ENCODE results near the gene OR5L1.

Gene OR5L1

DNA sequence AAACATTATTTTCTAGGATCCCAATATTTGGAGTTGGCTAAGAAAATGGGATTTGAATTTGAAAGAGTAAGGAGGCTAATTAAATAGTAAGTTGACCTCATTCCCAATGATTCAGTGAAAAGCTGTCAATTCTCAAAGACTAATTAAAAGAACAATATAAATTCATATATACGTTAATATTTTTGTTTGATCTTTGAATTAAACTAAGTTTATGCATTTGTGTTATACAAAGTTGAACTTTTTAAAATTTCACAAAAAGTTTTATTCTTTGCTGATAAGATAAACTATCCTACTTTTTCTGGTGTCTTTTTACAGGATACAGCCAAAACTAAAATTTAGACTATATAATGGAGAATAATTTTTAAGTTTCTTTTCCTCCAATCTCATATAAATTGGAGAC is at the start of gene OR5L1:
Gene OR5L1, plus strand, starts transcription at position 301 of the 400 bp plus-strand sequence. CDS start 100 bp downstream, outside the sequence.
- no peak for DNase-seq

DNA sequence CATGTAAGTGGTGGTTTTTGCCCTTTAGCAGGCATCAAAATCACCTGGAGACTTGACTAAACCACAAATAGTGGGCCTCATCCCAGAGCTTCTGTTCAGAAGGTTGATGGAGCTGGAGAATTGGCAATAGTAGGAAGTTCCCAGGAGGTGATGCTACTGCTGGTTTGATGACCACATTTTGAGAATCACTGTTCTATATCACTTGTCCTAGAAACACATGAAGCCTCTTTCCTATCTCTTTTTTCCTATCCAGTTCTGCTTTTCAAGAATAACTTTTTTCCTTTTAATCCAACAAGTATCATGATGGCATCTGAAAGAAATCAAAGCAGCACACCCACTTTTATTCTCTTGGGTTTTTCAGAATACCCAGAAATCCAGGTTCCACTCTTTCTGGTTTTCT is 38.0 kb upstream of the OR5L1 start, which contains the start of gene OR5D13:
Gene OR5D13, plus strand, starts transcription at position 301 of the 400 bp plus-strand sequence. Its CDS starts 0 bp downstream, at position 301.
- DNase-seq: no peak

DNA sequence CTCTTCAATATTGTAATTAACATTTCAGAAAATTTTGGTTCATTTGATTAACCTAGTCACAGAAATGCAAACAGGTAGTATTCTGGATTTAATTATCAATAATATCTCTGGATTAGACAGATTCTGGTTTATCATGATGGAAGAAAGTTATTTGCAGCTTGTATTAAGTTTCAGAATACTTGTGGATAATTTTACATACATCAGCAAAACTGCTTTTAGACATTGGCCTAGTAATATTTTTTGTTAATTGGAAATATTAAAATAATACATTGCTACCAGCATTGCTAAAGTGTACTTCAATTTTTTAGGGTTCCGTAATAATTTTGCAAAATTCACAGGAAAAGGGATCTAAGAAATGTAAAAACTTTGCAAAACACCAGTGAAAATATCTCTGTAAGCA is 19.6 kb upstream of the OR5L1 start:
- no peak for DNase-seq

DNA sequence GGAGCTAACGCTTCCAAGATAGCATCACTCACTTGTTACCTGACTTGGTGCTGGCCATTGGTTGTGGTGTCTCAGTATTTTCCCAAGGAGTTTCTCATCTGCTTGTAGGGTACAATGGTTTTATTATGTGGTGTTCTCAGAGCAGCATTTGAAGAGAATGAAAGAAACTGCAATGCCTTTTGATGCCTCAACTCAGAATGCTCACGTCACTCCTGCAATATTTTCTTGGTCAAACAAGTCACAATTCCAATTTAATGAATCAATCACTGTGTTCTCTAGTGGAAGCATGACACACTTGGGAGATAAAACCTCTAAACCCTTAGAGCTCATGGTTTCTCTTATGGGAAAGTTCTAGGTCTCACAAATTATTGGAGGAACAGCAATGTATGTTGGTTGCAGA is 17.8 kb upstream of the OR5L1 start:
- DNase-seq: no peak

DNA sequence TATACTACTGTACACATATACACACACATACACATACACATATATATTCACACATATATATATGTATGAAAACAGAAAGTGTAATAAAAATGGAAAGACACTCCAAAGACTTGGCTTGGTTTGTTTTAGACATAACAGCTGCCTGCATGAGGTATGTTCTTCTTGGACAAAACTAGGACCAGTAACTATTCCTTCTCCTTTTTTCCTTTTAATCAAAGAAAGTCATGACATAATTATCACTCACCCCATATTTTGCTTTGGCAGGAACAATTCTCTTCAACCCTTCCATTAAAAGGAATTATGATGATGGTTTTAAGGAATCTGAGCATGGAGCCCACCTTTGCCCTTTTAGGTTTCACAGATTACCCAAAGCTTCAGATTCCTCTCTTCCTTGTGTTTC is 15.9 kb upstream of the OR5L1 start, which contains the start of gene OR5D14:
Gene OR5D14, plus strand, starts transcription at position 301 of the 400 bp plus-strand sequence. Its CDS starts 0 bp downstream, at position 301.
- no peak for DNase-seq

DNA sequence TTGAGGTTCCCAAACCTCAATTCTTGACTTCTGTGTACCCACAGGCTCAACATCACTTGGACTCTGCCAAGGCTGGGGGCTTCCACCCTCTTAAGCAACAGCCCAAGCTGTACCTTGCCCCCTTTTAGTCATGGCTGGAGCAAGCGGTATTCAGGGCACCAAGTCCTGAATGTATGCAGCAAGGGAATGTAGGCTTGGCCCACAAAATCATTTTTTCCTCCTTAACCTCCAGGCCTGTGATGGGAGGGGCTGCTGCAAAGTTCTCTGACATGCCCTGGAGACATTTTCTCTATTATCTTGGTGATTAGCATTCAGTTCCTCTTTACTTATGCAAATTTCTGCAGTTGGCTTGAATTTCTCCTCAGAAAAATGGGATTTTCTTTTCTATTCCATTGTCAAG is 4.9 kb upstream of the OR5L1 start:
- DNase-seq: no peak

DNA sequence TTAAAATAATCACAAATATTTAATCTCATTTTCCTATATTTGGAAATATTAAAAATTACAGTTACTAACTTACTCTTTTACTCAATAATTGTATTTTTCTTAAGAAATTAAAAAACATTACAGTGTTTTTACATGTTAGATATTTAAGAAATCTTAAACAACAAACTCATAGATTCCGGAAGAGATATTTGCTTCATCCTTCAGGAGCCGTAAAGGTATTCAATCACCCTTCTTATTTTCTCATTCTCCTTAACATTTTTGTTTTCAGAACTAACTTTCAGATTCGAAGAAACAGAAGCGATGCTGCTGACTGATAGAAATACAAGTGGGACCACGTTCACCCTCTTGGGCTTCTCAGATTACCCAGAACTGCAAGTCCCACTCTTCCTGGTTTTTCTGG is 8.2 kb downstream of the OR5L1 start, which contains the start of gene OR5D18:
Gene OR5D18, plus strand, starts transcription at position 301 of the 400 bp plus-strand sequence. Its CDS starts 0 bp downstream, at position 301.
- no peak for DNase-seq

DNA sequence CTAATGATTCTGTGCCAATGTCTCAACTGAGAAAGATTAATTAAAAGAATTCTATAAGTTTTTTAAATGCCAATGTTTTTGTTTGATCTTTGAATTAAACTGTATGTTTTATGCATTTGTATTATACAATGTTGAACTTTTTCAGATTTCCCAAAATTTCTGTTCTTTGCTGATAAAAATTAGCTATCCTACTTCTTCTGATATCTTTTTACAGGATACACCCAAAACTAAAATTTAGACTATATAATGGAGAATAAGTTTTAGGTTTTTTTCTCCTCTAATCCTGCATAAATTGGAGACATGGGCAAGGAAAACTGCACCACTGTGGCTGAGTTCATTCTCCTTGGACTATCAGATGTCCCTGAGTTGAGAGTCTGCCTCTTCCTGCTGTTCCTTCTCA is 15.8 kb downstream of the OR5L1 start, which contains the start of gene OR5L2:
Gene OR5L2, plus strand, starts transcription at position 301 of the 400 bp plus-strand sequence. Its CDS starts 0 bp downstream, at position 301.
- DNase-seq: no peak

DNA sequence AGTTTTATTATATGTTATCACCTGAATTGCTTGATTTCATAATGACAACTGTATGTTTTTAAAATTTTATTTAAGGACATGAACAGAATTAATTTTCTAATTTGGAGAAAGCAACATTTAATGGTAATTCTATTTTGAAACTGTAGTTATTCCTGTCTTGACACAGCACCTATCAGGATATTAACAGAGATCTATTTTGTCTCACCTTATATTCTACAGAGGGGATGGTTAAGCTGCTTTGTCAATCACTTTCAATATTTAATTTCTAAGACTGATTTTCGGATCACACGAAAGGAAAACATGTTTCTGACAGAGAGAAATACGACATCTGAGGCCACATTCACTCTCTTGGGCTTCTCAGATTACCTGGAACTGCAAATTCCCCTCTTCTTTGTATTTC is 27.3 kb downstream of the OR5L1 start, which contains the start of gene OR5D16:
Gene OR5D16, plus strand, starts transcription at position 301 of the 400 bp plus-strand sequence. Its CDS starts 0 bp downstream, at position 301.
- no peak for DNase-seq

DNA sequence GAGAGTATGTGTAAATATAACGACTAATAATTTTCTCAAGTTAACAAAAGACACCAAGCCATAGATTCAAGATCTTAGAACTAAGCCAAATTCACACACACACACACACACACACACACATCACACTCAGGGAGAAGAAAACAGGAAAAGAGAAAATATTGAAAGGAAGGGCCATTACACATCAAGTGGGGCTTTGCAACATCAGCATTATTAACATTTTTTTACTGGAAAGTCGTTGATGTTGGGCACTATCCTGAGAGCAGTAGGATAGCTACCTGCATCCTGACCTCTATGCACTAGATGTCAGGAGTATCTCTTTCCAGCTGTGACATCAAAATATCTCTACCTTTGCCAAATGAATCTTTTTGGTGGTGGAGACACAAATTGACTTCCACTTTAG is 36.3 kb downstream of the OR5L1 start:
- no peak for DNase-seq

DNA sequence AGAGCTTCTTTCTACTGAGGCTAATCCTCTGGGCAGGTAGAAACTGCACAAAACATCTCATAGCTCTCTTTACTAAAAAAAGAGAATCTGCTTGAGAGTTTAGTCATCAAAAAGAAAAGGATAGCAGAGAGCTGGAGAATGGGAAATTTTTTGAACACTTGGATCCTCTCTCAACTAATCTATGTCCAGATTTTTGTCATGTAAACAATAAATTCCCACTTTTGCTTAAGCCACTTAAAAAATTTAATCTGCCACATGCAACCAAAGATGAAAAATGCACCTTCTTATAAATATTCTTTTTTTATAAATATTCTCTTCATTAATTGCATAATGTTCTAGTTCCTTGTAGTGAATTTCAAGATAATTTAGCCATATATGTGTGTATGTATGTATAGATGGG is 37.9 kb downstream of the OR5L1 start:
- no peak for DNase-seq

DNA sequence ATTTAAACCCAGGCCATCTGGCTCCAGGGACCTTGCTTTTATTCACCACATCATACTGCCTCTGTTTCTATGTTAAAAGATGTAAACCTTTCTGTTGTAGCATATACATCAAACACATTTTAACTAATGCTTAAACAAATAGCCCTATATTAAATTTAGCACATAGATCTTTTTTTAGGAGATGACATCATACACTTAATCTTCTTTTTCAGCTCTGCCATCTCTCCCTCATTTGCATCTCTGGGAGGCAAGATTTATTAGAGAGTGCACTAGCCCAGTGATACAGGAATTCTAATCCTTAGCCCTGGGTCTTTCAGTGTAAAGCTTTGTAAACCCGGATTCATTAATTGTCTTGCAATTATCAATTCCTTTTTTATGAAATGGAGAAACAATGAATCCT is 41.0 kb downstream of the OR5L1 start:
- DNase-seq: no peak

DNA sequence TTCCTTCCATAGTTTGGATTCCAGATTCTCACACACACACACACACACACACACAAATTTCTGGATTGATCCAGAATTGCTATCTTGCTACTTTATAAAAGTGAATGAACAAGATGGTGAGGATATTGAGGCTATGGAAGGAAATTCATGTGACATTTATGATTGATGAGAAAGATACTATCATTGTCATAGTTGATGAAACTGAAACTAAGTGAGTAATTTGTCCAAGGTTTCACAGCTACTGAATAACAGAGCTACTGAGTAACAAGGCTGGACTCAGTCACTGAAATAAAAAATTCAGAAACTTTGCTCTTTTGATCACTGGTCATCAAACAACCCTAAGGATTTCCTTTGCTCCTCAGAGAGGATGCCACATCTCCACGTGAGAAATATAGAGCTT is 43.5 kb downstream of the OR5L1 start:
- no peak for DNase-seq
